OCI-LY1 (cell line): Measurements from ENCODE around the gene HSD11B1L.

Experiments used
- H2AFZ ChIP-seq: fragments of 200-600 bp; sonication (generic), shearing (Covaris generic); 2 replicates; pipeline ENCODE4 v1.6.0; 2014; ENCODE audit warnings: antibody characterized with exemption, mild to moderate bottlenecking, low read length
- H3F3A ChIP-seq: fragments of 200-600 bp; sonication (generic), shearing (Covaris generic); 2 replicates; pipeline ENCODE4 v1.6.0; 2014; ENCODE audit warnings: mild to moderate bottlenecking, antibody characterized with exemption, low read length, moderate library complexity; ENCODE audit not compliant: insufficient read depth
- H3K27ac ChIP-seq: fragments of 200-600 bp; sonication (generic); 2 replicates; pipeline ENCODE4 v1.5.1; 2014; ENCODE audit warnings: low read length, mixed run types, mild to moderate bottlenecking, low read depth; ENCODE audit not compliant: poor library complexity, severe bottlenecking
- H3K27me3 ChIP-seq: fragments of 200-600 bp; sonication (generic); 2 replicates; pipeline ENCODE4 v1.6.0; 2014; ENCODE audit warnings: antibody characterized with exemption, mild to moderate bottlenecking, low read length, moderate library complexity; ENCODE audit not compliant: insufficient read depth
- H3K36me3 ChIP-seq: fragments of 200-600 bp; sonication (generic); 2 replicates; pipeline ENCODE4 v1.6.1; 2014; ENCODE audit warnings: mild to moderate bottlenecking, antibody characterized with exemption, low read length, moderate library complexity, mixed read lengths; ENCODE audit not compliant: insufficient read depth
- H3K4me1 ChIP-seq: fragments of 200-600 bp; sonication (generic); 2 replicates; pipeline ENCODE4 v1.5.1; 2014; ENCODE audit warnings: mild to moderate bottlenecking, low read length, moderate library complexity; ENCODE audit not compliant: insufficient read depth, severe bottlenecking
- H3K4me2 ChIP-seq: fragments of 200-600 bp; sonication (generic), shearing (Covaris generic); 2 replicates; pipeline ENCODE4 v1.6.1; 2014; ENCODE audit warnings: low read length
- H3K4me3 ChIP-seq: fragments of 200-600 bp; sonication (generic); 2 replicates; pipeline ENCODE4 v1.5.1; 2014; ENCODE audit warnings: low read length, low read depth, mild to moderate bottlenecking, mixed read lengths; ENCODE audit not compliant: poor library complexity, severe bottlenecking
- H3K79me2 ChIP-seq: fragments of 200-600 bp; shearing (Covaris generic); 2 replicates; pipeline ENCODE4 v1.6.1; 2016; ENCODE audit warnings: mixed run types, low read length, mixed read lengths; ENCODE audit not compliant: insufficient read depth
- H3K9ac ChIP-seq: fragments of 200-600 bp; sonication (generic), shearing (Covaris generic); 2 replicates; pipeline ENCODE4 v1.6.1; 2014; ENCODE audit warnings: mild to moderate bottlenecking, low read length, mixed read lengths
- H3K9me2 ChIP-seq: fragments of 200-600 bp; sonication (generic), shearing (Covaris generic); 2 replicates; pipeline ENCODE4 v1.6.1; 2014; ENCODE audit warnings: low read depth, mild to moderate bottlenecking, low read length, mixed read lengths
- H3K9me3 ChIP-seq: fragments of 200-600 bp; shearing (Covaris generic); 2 replicates; pipeline ENCODE4 v1.6.1; 2014; ENCODE audit warnings: low read length, mixed read lengths
- H4K20me1 ChIP-seq: fragments of 200-600 bp; sonication (generic), shearing (Covaris generic); 2 replicates; pipeline ENCODE4 v1.6.0; 2016; ENCODE audit warnings: mild to moderate bottlenecking, low read length; ENCODE audit not compliant: insufficient read depth
- CTCF ChIP-seq: fragments of 200-600 bp; sonication (generic), shearing (Covaris generic); IDR thresholded peaks from 2 replicates; pipeline ENCODE4 v1.5.1; 2017; ENCODE audit warnings: mild to moderate bottlenecking, antibody characterized with exemption, low read length, moderate library complexity, mixed read lengths
- EZH2 ChIP-seq: fragments of 200-600 bp; sonication (generic), shearing (Covaris generic); IDR thresholded peaks from 2 replicates; pipeline ENCODE4 v1.8.0; 2017; ENCODE audit warnings: borderline replicate concordance, mixed run types, mild to moderate bottlenecking, antibody characterized with exemption, low read length, moderate library complexity, mixed read lengths

HSD11B1L gene

GRCh38 chr19:5682107-5682482, 1.3 kb downstream of the HSD11B1L start:
- Histone ChIP-seq H3K4me3 (no peak overlapping the region), H3K9me2 (no peaks in the 10 kb centered on the region), H3K4me1 (peaks cover 22% of the 10 kb centered on the region), H3K27ac (no peak overlapping the region), H3K27me3 (no peaks in the 10 kb centered on the region), H3K9ac (no peak overlapping the region), H3K36me3 (no peaks in the 10 kb centered on the region), H2AFZ (no peak overlapping the region), H3K9me3 (no peaks in the 10 kb centered on the region), H3F3A (peaks cover 4% of the 10 kb centered on the region; the same call in 1 of the 2 replicates), H3K79me2 (no peaks in the 10 kb centered on the region), H4K20me1 (no peaks in the 10 kb centered on the region), H3K4me2 (no peak overlapping the region)
- TF ChIP-seq CTCF (no peak), EZH2 (no peak)

GRCh38 chr19:5683177-5683886, 2.5 kb downstream of the HSD11B1L start:
- Histone ChIP-seq H3K9ac (no peak overlapping the region), H3K9me2 (no peaks in the 10 kb centered on the region), H3K36me3 (no peaks in the 10 kb centered on the region), H3K27ac (no peak overlapping the region), H3K79me2 (no peaks in the 10 kb centered on the region), H3K4me2 (no peak overlapping the region), H3K27me3 (no peaks in the 10 kb centered on the region), H3K4me3 (no peak overlapping the region), H2AFZ (no peak overlapping the region), H3F3A (peaks cover 4% of the 10 kb centered on the region; the same call in 1 of the 2 replicates), H4K20me1 (no peaks in the 10 kb centered on the region), H3K9me3 (no peaks in the 10 kb centered on the region), H3K4me1 (peaks cover 22% of the 10 kb centered on the region)
- no peak for TF ChIP-seq EZH2
- no peak for TF ChIP-seq CTCF

GRCh38 chr19:5684694-5685430, 4.0 kb downstream of the HSD11B1L start:
- no peak overlapping the region for H3K4me3 ChIP-seq
- H3K9me2 ChIP-seq: no peaks in the 10 kb centered on the region
- no peak overlapping the region for H3K9ac ChIP-seq
- no peak overlapping the region for H3K27ac ChIP-seq
- no peaks in the 10 kb centered on the region for H3K27me3 ChIP-seq
- H3K36me3 ChIP-seq: no peaks in the 10 kb centered on the region
- no peaks in the 10 kb centered on the region for H3K79me2 ChIP-seq
- no peaks in the 10 kb centered on the region for H3K9me3 ChIP-seq
- TF ChIP-seq CTCF (no peak), EZH2 (no peak)
- H3F3A ChIP-seq: peaks cover 4% of the 10 kb centered on the region; the same call in 1 of the 2 replicates
- H2AFZ ChIP-seq: no peak overlapping the region
- H3K4me1 ChIP-seq: peaks cover 13% of the 10 kb centered on the region
- H4K20me1 ChIP-seq: no peaks in the 10 kb centered on the region
- H3K4me2 ChIP-seq: no peak overlapping the region
